Activated T-cell treated with anti-CD3 and anti-CD28 coated beads, Interleukin-2, amount 50 U/mL, for 1 hour (primary cell): ENCODE data around the gene RFTN1.

Experiments used
- DNase-seq: peaks from one replicate; pipeline ENCODE4 v3.0.0-alpha.2; 2020

The RFTN1 gene

GRCh38 chr3:16372362-16373292 is 140.9 kb downstream of the RFTN1 start:
- no peak for DNase-seq

DNA sequence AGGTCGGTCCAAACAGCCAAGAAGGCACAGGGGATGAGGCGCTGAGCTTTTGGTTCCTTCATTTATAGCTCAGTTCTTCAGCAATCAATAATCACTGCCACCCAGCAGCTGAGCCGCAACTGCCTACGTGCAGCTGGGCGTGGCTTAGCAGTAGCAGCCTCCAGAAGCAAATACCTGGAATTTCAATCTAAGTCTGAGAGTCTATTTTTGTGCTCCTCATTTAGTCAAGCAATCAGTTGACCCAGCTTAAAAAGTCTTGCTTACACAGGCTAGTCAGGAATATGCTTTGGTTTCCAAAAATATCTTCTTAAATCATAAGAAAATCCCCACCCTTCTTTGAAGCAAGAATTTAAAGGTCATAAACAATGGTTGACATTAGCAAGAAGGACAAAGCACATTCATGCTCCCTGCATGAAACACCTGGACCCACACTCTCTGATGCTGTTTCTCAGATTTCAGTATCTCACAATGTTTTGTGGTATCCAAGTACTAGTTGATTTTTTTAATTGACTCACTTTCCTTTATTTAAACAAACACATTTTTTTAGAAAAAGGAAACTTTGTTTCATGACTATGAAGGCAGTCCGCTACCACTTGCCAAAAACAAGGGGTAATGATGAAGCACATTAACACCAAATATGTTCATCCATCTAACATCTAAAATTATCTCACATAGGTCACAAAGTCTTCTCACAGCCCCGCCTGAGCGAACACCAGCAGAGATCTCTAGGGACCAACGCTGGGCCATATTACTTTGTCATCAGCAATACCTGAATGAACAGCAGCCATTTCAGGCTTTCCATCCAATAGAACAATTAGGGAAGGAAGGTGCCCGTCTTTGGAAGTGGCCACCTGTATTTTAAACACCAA is 142.4 kb downstream of the RFTN1 start:
- DNase-seq = no peak

DNA sequence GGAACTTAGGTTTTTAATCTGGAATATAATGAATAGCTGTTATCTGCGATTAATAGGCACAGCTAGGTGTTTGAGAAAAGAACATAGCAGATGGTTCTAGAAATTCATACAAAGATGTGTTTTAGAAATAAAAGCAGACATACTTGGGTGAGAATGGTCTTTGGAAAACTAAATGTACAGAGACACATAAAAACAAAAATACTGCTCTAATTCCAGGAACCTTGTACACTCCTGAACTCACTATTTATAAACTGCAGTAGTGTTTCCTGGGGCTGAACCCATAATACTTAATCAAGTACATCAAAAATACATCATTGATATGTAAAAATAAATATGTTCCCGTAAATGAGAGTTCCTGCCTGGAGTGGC is 143.0 kb downstream of the RFTN1 start:
- no peak for DNase-seq

DNA sequence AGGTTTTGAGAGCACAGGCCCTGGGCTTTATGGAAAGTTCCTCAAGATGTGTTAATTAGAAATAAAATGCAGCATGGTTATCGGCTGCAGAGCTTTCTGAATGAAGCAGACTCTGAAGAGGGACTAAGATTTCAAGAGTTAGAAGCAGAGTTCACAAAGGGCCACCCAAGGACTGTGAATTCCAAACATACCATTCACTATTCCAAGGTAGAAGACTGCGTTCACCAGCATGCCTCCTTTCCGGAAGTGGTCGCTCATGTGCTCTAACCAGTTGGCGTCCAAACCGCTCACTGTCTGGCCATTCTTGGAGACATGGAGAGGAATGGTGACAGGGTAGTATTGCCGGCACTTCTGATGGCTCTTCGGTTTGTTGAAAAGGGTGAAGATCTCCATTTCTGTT is 143.6 kb downstream of the RFTN1 start:
- DNase-seq = no peak

- DNase-seq = no peak
Observed at GRCh38 chr3:16369276-16369675, 144.2 kb downstream of the RFTN1 start.

- DNase-seq = no peak
Observed at GRCh38 chr3:16366581-16366980, 146.9 kb downstream of the RFTN1 start.

- DNase-seq = no peak
Observed at GRCh38 chr3:16365491-16366128, 147.9 kb downstream of the RFTN1 start.

GRCh38 chr3:16364963-16365362 is 148.5 kb downstream of the RFTN1 start:
- DNase-seq = no peak

- DNase-seq = no peak
Observed at GRCh38 chr3:16364323-16364722, 149.2 kb downstream of the RFTN1 start.

GRCh38 chr3:16363636-16364035 is 149.9 kb downstream of the RFTN1 start:
- no peak for DNase-seq

DNA sequence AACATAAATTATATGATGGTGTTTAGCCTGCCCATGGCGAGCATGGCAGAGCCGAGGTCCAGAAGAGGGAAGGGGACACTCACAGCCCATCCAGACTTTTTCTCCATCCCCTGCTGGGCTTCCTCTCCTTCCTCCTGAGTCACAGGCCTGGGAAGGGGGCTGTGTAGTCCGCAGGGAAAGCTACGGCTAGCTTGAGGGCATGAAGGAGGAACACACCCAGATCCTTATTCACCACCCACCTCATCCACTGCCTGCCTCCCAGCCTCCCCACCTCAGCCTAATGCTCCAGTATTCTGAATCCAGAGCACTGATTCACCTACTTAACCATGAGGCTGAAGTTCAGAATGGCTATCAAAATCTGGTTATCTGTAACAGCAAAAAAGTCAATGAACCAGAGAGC is 150.7 kb downstream of the RFTN1 start:
- no peak for DNase-seq

DNA sequence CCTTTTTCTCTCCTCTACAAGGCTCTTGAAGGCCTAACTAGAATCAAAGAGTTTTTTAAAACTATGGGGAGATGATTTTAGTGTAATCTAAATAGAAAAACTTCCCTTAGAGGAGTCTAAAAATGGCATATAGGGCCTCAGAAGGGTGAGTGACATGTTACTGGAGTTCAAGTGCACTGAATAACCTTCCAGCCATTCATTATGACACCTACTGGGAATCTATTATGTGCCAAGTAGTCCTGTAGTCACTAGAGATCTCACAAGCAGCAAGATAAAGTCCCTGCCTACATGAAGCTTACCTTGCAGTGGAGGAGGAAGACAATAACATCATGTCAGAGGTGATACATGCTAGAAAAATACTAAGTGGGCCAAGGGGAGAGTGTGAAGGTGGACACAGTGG is 152.4 kb downstream of the RFTN1 start:
- no peak for DNase-seq

- DNase-seq = no peak
Observed at GRCh38 chr3:16359331-16359730, 154.2 kb downstream of the RFTN1 start.

DNA sequence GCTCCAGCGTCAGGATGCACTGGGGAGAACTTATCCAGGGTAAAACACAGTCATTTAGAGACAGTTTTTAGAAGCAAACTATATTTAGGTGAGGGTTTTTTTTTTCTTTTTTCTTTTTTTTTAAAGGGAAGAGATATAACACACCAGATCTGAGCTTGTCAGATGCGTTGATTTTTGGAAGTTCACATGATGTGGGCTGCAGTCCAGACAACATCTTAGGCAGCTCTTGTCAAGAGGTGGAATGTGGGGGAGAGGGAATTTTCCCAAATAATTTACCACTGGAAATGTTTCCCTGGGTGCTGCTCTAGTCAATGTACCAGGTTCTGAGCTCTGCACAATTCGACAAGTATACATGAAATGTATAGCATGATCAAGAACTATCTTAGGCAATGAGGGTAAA is 155.2 kb downstream of the RFTN1 start:
- DNase-seq = no peak

DNA sequence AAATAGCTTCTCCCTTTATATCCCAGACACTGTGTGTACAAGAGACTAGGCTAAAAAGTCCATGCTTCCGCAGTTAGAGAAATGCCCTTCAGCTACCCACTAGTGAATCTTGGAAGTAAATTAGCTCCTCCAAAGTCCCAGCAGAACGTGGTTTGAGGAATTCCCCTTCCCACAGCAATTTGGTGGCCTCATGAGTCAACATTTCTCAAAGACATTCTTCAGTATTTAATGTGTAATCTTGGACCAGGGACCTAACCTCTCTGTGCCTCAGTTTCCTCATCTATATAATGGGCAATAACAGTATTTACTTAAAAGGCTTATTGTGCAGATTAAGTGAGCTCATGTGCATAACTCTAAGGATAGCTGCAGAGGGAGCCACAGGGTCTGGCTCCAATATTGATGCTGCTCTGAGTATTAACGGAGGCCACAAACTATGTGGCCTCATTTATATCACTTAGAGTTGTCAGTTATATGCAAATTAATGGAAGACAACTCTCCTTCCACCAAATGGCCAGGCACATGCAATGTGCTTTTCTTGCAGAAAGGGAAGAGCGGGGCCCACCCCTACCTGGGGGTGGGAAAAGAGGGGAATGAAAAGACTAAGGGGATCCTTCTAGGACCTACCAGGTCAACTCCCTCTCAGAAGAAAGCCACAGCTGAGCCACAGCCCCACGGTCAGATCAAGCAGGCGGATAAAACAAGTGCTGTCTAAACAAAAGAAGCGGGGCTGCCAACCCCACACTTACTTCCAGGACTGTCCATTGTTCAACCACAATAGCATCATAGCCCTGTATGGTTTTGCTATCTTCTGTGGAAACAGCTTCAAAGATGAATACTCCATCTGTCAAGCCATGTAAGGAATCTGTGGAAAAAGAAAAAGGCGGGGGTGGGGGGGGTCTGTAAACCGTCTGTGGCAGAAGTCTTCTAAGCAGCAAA is 156.0 kb downstream of the RFTN1 start:
- no peak for DNase-seq

- DNase-seq = no peak
Observed at GRCh38 chr3:16355828-16356227, 157.7 kb downstream of the RFTN1 start.

DNA sequence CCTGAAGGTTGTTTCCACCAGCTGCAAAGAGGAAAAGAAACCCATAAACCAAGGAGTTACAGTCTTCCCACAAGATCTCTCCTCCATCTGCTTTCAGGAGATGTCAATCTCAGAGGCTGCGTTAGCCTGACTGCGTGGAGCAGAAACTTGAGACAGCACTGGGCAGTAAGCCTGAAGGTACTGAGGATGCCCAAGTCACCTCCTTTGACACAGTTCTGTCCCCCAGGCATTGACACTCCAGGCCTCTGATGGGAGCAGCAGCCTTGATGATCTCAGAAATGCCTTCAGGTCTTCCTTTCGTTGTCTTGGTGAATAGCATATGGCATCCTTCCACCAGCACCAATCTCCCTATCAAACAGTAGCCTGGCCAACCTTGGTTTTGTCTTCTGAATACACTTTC is 159.2 kb downstream of the RFTN1 start:
- no peak for DNase-seq

DNA sequence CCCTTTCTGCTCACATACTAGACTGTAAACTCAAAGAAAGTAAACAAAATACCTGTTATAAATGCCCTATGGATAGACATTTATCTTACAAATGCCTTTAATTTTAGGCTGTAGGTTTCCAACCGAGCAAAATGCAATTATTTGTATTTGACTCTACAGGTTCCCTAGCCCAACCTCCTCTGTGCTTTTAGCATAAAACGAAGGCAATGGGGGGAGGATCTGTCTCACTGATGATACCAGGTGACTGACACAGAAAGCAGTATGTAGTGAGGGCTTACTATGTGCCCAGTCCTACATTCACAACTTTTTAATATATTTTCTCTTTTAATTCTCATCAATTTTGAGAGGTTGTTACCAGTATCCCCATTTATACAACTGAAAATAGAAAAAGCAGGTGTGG is 161.1 kb downstream of the RFTN1 start:
- DNase-seq = no peak

DNA sequence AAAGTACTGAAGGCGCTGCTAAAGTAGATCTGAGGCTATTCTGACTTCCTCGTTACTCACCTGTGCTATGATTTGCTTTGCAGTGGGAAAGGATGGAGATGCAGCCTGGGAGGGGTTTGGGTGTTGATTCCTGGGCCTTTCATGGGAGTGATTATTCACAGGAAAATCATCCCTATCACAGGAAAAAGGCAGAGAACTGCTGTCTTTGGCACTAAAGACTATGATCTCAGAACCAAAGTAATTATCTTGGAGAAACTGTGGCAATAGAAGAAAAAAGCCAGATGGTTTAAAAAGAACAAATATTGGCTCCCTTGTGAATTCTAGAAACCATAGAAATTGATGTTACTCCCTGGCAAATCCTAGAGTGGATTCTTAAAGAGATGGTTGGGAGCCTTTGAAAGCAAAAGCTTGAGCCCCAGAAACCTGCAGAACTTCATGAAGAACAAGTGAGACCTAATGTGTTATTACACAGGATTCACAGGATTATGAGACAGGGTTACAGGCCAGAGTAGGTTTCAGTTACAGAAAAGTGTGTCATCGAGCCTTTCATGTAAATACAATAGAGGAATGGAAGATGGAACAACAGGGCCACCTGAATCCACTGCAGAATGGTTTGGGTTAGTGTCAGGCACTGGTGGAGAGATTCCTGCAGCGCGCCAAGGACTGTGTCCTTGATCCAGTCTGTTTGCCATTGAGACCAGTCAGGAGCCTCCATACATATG is 162.7 kb downstream of the RFTN1 start:
- DNase-seq = no peak

DNA sequence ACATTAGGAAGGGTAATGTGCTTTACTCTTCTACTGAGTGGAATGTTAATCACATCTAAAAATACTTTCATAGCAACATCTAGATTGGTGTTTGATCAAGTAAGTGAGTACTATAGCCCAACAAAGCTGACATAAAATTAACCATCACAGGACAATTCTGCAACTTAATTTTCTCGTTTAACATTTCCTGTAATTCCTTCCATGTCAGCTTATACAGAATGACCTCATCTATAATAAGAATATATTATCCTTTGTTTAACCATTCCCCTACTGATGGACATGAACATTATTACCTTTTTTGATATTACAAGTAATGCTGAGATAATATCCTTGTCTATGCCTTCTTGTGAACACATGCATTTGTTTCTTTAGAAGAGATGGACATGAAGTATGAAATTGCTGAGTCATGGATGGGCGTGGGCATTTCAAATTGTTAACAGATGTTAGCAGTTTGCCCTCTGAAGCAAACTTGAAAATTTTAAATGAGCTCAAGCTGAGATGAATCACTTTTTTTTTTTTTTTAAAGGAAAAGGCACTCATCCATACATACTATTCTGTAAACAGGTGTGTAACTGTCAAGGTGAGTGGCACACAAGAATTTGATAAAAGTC is 163.4 kb downstream of the RFTN1 start:
- no peak for DNase-seq

- DNase-seq = no peak
Observed at GRCh38 chr3:16347548-16347947, 166.0 kb downstream of the RFTN1 start.
